ENCODE measurements around the gene RPL11. TPM values are rescaled to one million over a fixed set of nuclear protein-coding genes. Genes with fewer than 3 reads are reported as not detected.

Gene RPL11
- total and polyA plus RNA-seq, 2 of the 4 experiments (the other 2 are of a cell fraction): 452 to 1,692 TPM

- ChIA-PET CTCF (interaction anchor here (1.0 kb wide), 1 partner anchor 148 kb away, joined by 3 read pairs; no protein-coding TSS in a partner anchor), POLR2A (ENCODE audit: unreplicated experiment) (no interaction called here)
- no peaks in the 10 kb centered on the region for H3K4me1 ChIP-seq (ENCODE audit: control insufficient read depth, insufficient read depth, low read length)
- H3K14ac ChIP-seq (replicated peaks; ENCODE audit: low read depth, low read length): no peak overlapping the region
- WGBS, 2 experiments (ENCODE audit: extremely low coverage in 2 of 2, insufficient read length in 1 of 2): no CpG with 5 or more reads among the region's 3 CpGs
- no peak overlapping the region for H3K4me3 ChIP-seq (ENCODE audit: insufficient read depth, low read depth, low read length)
- H3K79me1 ChIP-seq (ENCODE audit: low read depth in 1 of 2, low read length in 2 of 2): no peaks in the 10 kb centered on the region
- no peak for TF ChIP-seq RFX5 (IDR thresholded peaks at IDR 0.05; ENCODE audit: low read depth, low read length)
- TF ChIP-seq RCOR1 (IDR thresholded peaks at IDR 0.05; ENCODE audit: insufficient replicate concordance, low read length): no peak
- no peak for TF ChIP-seq USF2 (IDR thresholded peaks at IDR 0.05; ENCODE audit: low read depth, low read length)
- TF ChIP-seq FOS (IDR thresholded peaks at IDR 0.05; ENCODE audit: low read depth, low read length): no peak
- TF ChIP-seq NFE2L2 (IDR thresholded peaks at IDR 0.05; ENCODE audit: low read depth, low read length): no peak
- TF ChIP-seq POLR2A (IDR thresholded peaks at IDR 0.05; ENCODE audit: low read depth, low read length): no peak
- no peak for TF ChIP-seq RAD21 (IDR thresholded peaks at IDR 0.05; ENCODE audit: low read length)
- TF ChIP-seq CEBPB (IDR thresholded peaks at IDR 0.05; ENCODE audit: low read depth, low read length): no peak
- no peak for TF ChIP-seq MXI1 (IDR thresholded peaks at IDR 0.05; ENCODE audit: borderline replicate concordance, low read depth, low read length)
- TF ChIP-seq SMC3 (IDR thresholded peaks at IDR 0.05; ENCODE audit: low read depth, low read length): no peak
- no peak for TF ChIP-seq MAZ (IDR thresholded peaks at IDR 0.05; ENCODE audit: borderline replicate concordance, low read depth, low read length)
- no peak for TF ChIP-seq CHD1 (IDR thresholded peaks at IDR 0.05; ENCODE audit: low read depth, low read length)
- TF ChIP-seq MAFK (IDR thresholded peaks at IDR 0.05; ENCODE audit: low read depth, low read length): no peak
- TF ChIP-seq ELK1 (IDR thresholded peaks at IDR 0.05; ENCODE audit: borderline replicate concordance, low read depth, low read length): no peak
- no peak for TF ChIP-seq BHLHE40 (IDR thresholded peaks at IDR 0.05; ENCODE audit: low read depth, low read length)
- H4K8ac ChIP-seq (ENCODE audit: low read depth in 2 of 2, low read length in 2 of 2): no peak overlapping the region
- H3K4ac ChIP-seq (ENCODE audit: low read depth, low read length): no peak overlapping the region
- H3K9me1 ChIP-seq (ENCODE audit: insufficient read depth, low read length): no peaks in the 10 kb centered on the region
- no peak overlapping the region for H2BK20ac ChIP-seq (ENCODE audit: low read depth, low read length)
- in situ Hi-C loops (cut with MboI; ENCODE audit: low sequenced_read_pairs): loop anchor here (25.0 kb wide), 1 partner anchor 658 kb away; no protein-coding TSS in a partner anchor
- ATAC-seq (ENCODE audit: low read depth) (no peak), DNase-seq (no peak)
- no peak overlapping the region for H3K56ac ChIP-seq (ENCODE audit: extremely low read depth, insufficient read depth, low read length)
- no peak overlapping the region for H3K27ac ChIP-seq (ENCODE audit: insufficient read depth, low read length)
- H4K91ac ChIP-seq (ENCODE audit: insufficient read depth, low read depth, low read length): no peak overlapping the region
- intact Hi-C loops (cut with micrococcal nuclease): no loop called here
- dilution Hi-C loops (cut with HindIII; ENCODE audit: low sequenced_read_pairs, unreplicated experiment): no loop called here
- H3K27me3 ChIP-seq (ENCODE audit: control insufficient read depth, insufficient read depth, low read length): peaks cover 30% of the 10 kb centered on the region
- H3K23ac ChIP-seq (ENCODE audit: low read depth, low read length): no peak overlapping the region
- H2BK5ac ChIP-seq (ENCODE audit: low read depth, low read length, poor library complexity, severe bottlenecking): no peak overlapping the region
- no peaks in the 10 kb centered on the region for H3K9me3 ChIP-seq (ENCODE audit: control insufficient read depth, insufficient read depth, low read length)
- H4K5ac ChIP-seq (ENCODE audit: low read depth, low read length): no peak overlapping the region
- H2BK15ac ChIP-seq (ENCODE audit: low read depth, low read length): no peak overlapping the region
- H2AK5ac ChIP-seq (ENCODE audit: low read depth, low read length): no peak overlapping the region
- no peak overlapping the region for H2AFZ ChIP-seq (replicated peaks; ENCODE audit: low read length, poor library complexity)
- no peak overlapping the region for H2BK120ac ChIP-seq (ENCODE audit: low read depth, low read length)
- H2AK9ac ChIP-seq (replicated peaks; ENCODE audit: low read depth, low read length, poor library complexity): no peak overlapping the region
- no peak overlapping the region for H3K4me2 ChIP-seq (ENCODE audit: low read depth, low read length)
- no peak overlapping the region for H3K9ac ChIP-seq (ENCODE audit: low read depth, low read length)
- no peaks in the 10 kb centered on the region for H3K36me3 ChIP-seq (ENCODE audit: control insufficient read depth, insufficient read depth, low read length)
- no peaks in the 10 kb centered on the region for H4K20me1 ChIP-seq (ENCODE audit: insufficient read depth, low read length)
- no peak overlapping the region for H3K18ac ChIP-seq (ENCODE audit: low read depth, low read length)
- BruUV-seq (replicated peaks): no TSS peak
Measured at GRCh38 chr1:23645338-23645737, 46.3 kb upstream of the RPL11 start.
